Stimulated activated CD4-positive, alpha-beta T cell treated with anti-CD3 and anti-CD28 coated beads, Interleukin-2, amount 100 ng/mL, for 24 hours (primary cell): ENCODE results near the gene TSEN34.
"Not testable (repeated sequence)": the region's sequence is repeated elsewhere in the genome, so short reads cannot be mapped to it uniquely, and the experiment has no call there.

Source experiments
- DNase-seq, 2 donors: peaks; one replicate each; pipeline ENCODE4 v3.0.0-alpha.2; 2020

TSEN34 gene

GRCh38 chr19:54240372-54241336 lies 49.5 kb downstream of the TSEN34 start:
- not testable (repeated sequence) for DNase-seq

DNA sequence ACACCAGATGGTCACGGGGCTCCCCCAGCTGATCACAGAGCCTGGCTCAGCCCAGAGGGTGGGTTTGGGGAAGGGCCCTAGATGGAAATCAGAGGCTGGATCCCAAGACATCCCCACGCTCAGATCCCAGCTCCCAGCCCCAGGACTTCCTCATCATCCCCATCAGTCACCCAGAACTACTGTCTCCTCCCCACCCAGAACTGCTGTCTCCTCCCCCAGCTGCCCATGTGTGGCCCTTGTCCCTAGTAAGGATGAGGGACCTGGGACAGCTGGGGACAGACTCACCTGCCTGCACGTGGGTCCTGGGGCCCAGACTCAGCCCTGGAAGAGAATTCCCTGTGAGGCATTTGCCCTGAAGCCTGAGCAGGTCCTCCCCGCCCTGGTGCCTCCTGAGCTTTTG lies 51.1 kb downstream of the TSEN34 start:
- not testable (repeated sequence) for DNase-seq

DNA sequence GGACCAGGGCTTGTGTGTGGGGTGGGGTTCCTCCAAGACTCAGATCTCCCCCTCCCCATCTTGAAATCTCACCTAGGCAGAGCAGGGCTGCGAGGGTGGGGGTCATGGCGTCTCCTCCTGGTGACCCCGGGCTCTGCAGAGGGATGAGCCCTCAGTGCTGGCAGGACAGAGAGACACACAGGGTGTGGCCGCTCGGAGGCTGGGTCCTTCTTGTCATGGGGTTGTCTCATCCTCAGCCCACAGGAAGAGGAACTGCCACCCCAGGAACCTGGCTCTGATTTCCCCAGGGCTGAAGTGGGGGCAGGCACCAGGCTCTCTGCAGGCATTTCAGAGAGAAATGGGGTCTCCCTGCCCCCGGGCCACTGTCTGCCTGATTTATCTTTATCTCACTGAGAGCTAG lies 51.5 kb downstream of the TSEN34 start, which contains the start of gene LILRA6:
LILRA6 (minus strand) TSS at position 145 of the 400 bp plus-strand sequence.
- DNase-seq = not testable (repeated sequence)

DNA sequence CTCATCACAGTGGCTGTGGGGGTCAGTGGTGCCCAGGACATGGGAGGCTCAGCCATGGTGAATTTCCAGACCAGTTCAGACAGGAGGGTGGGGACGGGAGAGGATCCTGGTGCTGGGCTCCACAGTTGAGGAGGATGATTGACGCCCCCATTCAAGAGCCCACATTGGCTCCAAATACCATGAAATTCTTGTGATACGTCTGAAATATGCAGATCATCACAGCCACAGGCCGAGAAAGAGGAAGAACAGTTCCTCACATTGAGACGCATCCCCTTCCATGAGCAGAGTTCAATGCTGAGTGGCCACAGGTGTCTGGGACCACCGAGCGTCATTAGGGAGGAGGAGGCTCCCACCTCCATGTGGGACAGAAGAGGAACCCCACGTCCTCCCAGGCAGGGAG lies 52.7 kb downstream of the TSEN34 start:
- not testable (repeated sequence) for DNase-seq
